Measurements from ENCODE around the gene TAOK2.

The TAOK2 gene

GRCh38 chr16:30025156-30025555 is 51.5 kb downstream of the TAOK2 start:
- in situ Hi-C loops (cut with MboI; ENCODE audit: low sequenced_read_pairs, unreplicated experiment) = no loop called here
- DNase-seq (ENCODE audit: low spot score) = no peak
- TF ChIP-seq CTCF (IDR thresholded peaks at IDR 0.05; ENCODE audit: borderline replicate concordance, control extremely low read depth, extremely low read depth, insufficient read depth, missing control alignments) = no peak

GRCh38 chr16:30025574-30025973 is 51.9 kb downstream of the TAOK2 start:
- no peak for TF ChIP-seq CTCF (IDR thresholded peaks at IDR 0.05; ENCODE audit: borderline replicate concordance, control extremely low read depth, extremely low read depth, insufficient read depth, missing control alignments)
- in situ Hi-C loops (cut with MboI; ENCODE audit: low sequenced_read_pairs, unreplicated experiment) = no loop called here
- no peak for DNase-seq (ENCODE audit: low spot score)

- no peak for DNase-seq (ENCODE audit: low spot score)
- in situ Hi-C loops (cut with MboI; ENCODE audit: low sequenced_read_pairs, unreplicated experiment) = no loop called here
- TF ChIP-seq CTCF (IDR thresholded peaks at IDR 0.05; ENCODE audit: borderline replicate concordance, control extremely low read depth, extremely low read depth, insufficient read depth, missing control alignments) = no peak
Measured at GRCh38 chr16:30026449-30026848, 52.8 kb downstream of the TAOK2 start.

GRCh38 chr16:30027588-30028437 is 54.1 kb downstream of the TAOK2 start:
- no peak for TF ChIP-seq CTCF (IDR thresholded peaks at IDR 0.05; ENCODE audit: borderline replicate concordance, control extremely low read depth, extremely low read depth, insufficient read depth, missing control alignments)
- in situ Hi-C loops (cut with MboI; ENCODE audit: low sequenced_read_pairs, unreplicated experiment) = no loop called here
- no peak for DNase-seq (ENCODE audit: low spot score)

- no peak for DNase-seq (ENCODE audit: low spot score)
- in situ Hi-C loops (cut with MboI; ENCODE audit: low sequenced_read_pairs, unreplicated experiment) = no loop called here
- no peak for TF ChIP-seq CTCF (IDR thresholded peaks at IDR 0.05; ENCODE audit: borderline replicate concordance, control extremely low read depth, extremely low read depth, insufficient read depth, missing control alignments)
Measured at GRCh38 chr16:30028438-30029076, 54.9 kb downstream of the TAOK2 start.

GRCh38 chr16:30030011-30030685 is 56.5 kb downstream of the TAOK2 start:
- no peak for TF ChIP-seq CTCF (IDR thresholded peaks at IDR 0.05; ENCODE audit: borderline replicate concordance, control extremely low read depth, extremely low read depth, insufficient read depth, missing control alignments)
- no peak for DNase-seq (ENCODE audit: low spot score)
- in situ Hi-C loops (cut with MboI; ENCODE audit: low sequenced_read_pairs, unreplicated experiment) = no loop called here

Measured in GM13976 (cell line).